Skin of body (tissue), 2 donors: ENCODE results near the gene PLS3. TPM values are rescaled to one million over a fixed set of nuclear protein-coding genes. Genes with fewer than 3 reads are reported as not detected.

Experiments used
- DNase-seq: peaks from one replicate; lab custom pipeline; 2025; lab: John Stamatoyannopoulos, UW
- total RNA-seq: library from RNA; depleted of rRNA; stranded (reverse); fragments of >200 nt; gene quantifications from one replicate; pipeline ENCODE4 v1.2.3, GENCODE V29; 2014

Gene PLS3
- total RNA-seq, 1 donor from 2014 or later: 137 TPM

DNA sequence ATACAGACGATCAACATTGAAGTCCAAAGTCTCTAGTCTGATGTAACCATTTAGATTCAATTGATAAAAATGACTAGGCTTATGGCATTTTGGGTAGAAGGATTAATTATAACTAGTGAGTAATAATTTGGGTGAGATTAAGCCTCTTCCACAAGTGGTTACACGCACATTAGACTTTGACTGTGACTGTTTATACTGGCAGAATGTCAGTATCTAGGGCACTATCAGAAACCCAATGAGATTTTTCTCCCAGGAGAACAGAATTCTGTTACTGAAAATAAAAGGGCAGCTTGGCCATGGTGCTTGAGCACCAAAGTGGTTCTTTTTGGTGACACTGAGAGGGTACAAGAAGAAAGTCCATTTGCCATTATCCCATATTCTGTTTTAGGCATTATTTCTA, 3.3 kb downstream of the PLS3 start:
- no peak for DNase-seq

DNA sequence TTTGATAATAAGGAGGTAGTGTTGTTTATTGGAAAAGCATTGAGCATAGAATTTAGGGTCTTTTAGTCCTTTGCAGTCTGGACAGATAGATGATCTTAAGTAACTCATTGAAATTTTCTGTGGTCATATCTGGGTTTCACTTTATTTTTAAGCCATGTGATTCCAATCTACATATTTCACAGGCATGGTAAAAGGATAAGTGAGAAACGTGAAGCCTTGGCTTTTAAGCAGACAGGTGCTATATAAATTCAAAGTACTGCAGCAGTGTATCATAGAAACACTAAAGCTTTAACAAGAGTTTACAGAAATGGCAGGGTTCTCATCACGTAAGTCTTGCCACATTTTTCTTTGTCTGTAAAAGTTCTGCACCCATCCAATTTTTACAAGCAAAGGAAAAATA, 4.9 kb downstream of the PLS3 start:
- DNase-seq: no peak

DNA sequence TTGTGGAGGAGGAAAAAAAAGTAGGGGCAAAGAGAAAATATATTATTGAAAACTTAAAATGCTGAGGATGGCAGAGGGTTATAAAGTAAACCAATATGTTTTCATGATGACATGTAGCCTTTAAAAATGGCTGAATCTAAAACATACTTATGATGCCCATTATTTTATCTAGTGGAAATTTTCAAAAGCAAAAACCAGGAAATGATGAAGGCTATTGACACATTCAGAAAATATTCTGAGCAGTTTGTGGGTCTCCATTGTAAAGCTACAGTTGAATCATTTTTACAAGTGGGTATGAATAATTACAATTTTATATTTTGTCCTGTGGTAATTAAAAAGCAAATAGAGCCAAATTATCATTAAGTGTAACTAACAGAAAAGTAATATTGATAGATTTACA, 10.7 kb downstream of the PLS3 start:
- DNase-seq: no peak

DNA sequence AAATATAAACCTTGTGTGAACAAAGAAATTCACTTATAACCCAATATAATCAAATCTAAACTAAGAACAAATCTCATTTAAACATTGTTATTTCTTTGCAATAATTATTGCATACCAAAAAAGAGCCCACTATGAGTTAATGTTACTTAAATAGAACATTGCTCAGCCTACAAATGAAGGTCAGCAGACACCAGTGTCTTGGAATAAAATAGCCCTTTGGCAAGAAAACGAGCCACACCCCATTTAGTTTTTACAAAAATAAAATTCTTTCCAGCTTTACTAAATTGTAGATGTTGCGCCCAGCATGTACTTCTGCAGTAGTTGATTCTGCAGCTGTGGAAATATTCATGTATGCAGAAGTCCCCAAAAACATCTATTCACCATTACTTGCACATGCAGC, 12.2 kb downstream of the PLS3 start:
- no peak for DNase-seq

DNA sequence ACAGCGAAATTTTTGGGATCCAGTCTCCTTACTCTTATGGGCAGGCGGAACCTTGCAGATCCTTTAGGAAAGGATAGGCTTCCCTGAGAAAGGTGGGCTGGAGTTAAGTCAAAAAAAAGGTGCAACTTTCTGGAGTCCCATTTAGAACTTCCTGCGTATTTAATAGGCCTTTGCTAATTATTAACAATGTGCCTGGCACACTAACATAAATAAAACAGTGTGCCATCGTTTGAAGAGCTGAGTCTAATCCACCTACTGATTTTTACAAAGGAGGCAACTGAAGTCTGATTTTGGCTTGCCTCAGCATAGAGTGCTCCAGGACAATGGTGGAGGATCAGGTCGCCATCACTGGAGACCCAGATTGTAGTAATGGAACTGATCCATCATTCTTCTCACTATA, 15.7 kb downstream of the PLS3 start:
- DNase-seq: no peak

DNA sequence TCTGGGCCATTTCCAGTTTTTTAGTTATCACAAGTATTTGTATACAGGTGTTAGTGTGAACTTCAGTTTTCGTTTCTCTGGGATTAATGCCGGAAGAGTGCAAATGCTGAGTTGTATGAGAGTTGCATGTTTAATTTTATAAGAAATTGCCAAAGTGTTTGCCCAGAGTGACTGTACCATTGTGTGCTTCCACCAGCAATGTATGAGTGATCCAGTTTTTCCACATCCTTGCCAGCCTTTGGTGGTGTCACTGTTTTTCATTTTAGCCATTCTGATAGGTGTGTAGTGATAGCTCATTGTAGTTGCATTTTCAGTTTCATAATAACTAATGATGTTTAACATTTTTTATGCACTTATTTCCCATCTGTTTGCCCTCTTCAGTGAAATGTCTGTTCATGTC, 18.4 kb downstream of the PLS3 start:
- no peak for DNase-seq

DNA sequence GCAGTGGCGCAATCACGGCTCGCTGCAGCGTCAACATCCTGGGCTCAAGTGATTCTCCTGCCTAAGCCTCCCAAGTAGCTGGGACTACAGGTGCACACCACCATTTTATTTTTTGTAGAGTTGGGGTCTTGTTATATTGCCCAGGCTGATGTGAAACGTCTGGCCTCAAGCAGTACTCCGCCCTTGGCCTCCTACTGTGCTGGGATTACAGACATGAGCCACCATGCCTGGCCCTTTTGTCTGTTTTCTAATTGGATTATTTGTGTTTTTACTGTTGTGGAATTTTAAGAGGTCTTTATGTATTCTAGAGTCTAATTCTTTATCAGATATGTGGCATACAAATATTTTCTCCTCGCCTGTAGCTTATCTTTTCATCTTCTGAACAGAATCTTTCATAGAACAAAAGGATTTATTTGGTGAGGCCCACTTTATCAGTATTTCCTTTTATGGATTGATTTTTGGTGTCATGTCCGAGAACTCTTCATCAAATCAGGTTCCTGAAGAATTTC, 18.9 kb downstream of the PLS3 start:
- no peak for DNase-seq

DNA sequence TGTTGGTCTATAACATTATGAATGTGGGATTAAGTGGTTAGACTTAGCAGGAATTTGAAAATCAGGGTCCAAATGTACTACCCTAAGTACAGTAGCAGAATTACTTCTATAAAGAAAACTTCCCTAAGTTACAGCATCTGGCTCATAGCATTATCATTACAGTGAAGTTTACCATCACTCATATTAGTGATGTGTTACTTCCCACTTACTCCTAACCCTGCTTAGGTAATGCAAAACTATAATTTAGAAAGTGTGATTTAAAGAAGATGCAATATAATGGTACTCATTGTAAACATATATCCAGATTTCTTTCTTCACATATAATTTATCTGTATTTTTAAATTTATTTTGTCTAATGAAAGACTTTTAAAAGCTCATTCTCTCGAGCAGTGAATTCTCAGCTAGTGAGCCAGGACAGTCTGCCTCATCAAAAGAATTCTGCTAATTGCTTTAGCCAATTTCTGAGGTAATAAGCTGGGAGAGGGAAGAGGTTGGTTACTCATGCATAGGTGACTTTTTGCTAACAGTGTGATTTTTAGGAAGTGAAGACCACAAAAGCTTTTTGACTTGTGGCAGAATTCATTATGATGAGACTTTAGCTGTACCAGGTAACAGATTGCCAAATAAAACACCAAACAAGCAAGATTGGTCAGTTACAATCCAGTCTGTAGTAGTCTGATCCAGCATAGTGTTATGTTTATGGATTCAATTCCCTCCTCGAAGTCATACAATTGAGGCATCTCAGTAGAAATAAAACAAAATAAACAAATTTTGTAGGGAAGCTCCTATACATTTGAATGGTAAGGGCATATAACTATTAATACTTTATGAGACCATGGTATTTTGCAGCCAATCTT, 21.0 kb downstream of the PLS3 start:
- DNase-seq: no peak

DNA sequence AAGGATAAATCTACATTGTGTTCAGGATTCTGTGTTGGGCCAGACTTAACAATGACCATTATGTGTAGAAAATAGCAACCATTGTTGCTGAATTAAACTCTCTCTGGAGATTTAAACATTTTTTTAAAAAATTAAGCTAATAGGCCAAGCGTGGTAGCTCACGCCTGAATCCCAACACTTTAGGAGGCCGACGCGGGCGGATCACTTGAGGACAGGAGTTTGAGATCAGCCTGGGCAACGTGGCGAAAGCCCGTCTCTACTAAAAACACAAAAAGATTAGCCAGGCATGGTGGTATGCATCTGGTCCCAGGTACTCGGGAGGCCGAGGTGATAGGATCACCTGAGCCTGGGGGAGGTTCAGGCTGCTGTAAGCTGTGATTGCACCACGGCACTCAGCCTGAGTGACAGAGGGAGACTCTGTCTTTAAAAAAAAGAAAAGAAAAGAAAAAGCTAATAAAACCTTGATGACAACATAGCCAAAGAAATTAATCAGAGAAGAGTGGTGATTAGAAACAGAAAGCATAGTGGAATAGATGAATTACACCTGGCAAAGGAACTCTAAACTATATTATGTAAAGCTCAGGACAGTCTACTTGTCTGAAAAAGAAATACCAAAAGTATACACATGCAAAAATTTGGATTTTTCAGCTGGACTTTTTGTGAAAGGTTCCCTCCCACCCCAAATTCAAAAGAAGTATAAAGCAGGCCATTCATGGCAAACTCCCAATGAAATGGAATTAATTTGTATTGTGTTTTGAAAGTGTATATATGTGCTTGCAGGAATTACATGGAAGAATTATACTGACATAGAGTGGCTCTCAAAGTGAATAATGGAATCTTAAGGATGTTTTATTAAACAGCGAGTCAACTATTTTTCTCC, 21.9 kb downstream of the PLS3 start:
- no peak for DNase-seq

DNA sequence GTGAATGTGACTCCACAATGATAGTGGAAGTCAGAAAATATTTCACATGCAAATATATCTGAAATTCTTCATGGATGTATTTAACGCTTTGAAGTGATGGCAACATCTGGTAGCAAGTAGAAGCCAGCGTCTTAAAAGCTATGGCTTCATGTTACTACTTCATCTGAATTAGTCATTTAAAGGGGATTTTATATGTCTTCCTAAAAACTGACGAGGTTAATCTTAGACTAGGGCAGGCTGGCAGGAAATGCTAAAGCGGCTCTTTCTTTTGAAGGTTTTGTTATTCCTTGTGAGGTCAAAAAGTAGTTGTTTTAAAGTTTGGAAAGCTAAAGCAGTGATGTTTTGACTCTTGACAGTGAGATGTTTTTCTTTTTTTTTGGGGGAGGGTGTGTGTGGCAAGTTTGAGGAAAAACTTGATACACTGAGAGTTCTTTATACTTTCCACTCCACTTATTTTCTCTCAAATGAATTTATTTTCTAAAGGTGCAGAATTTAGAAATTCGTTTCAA, 22.6 kb downstream of the PLS3 start:
- no peak for DNase-seq

DNA sequence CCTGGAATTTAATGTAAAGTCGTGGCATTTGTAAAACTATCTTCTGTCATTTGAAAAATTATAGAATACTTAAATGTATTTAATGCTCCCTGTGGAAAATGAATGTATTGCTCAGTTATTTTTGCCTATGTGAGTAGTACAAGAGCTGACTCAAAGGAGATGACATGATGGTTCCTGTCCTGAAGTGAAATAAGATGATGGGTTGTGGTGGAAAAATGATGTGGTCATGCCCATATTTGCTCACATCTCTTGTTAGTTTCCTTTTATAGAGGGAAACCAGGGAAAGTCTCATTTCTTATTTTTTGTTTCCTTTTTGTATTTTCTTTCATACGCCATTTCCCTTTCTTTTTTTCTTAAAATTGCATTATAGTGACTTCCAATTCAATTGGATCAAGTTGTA, 23.7 kb downstream of the PLS3 start:
- DNase-seq: no peak

DNA sequence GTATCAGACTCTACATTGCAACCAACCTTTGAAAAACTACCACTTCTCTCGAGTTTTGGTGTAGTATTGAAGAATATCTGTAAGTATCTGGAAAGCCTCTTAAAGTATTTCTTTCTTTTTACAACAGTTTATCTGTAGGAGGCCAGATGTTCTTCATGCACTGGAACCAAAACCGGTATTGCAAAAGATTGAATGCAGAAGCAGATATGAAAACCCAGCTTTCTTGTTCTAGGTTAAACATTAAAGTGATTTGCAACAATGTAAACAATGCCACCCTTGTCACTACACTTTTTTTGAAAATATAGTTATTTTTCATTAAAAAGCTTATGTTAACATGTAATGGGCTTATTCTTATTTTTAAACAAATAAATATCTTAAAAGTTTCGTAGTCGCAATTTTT, 27.2 kb downstream of the PLS3 start:
- no peak for DNase-seq

DNA sequence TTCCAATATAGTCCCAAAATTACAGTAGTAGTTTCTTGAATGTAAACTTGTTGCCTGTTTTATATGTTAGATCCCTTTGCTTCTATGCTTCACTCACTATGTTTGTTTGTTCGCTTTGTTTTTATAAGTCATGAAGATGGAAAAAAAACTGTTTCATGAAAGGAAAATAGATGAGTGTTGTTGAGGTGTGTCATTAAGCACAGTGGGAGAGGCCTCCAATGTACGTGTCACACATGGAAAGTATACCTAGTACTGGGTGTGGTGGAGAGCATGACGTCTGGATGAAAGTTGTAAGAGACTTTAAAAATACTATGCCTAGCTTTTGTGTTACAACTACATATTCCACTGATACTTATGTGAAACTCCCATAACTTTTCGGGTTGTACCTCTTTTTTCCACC, 28.4 kb downstream of the PLS3 start:
- no peak for DNase-seq

DNA sequence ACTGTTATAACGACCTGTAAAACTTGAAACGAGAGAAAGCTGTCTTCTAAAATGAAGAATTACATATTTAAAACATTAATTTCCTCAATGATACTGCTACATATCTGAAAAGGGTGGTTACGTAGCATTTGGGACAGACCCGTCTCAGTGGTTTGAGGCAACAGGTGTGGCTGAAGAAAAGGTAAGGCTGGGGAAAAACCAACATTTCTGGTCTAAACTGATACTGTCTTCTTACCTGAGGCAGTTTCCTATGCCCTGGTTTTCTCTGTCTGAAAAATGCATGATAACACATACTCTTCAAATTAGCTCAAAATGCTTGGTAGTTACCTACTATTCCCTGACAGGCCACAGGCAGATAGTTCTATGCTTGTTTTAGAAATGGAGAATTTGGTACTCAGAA, 30.4 kb downstream of the PLS3 start:
- DNase-seq: no peak

DNA sequence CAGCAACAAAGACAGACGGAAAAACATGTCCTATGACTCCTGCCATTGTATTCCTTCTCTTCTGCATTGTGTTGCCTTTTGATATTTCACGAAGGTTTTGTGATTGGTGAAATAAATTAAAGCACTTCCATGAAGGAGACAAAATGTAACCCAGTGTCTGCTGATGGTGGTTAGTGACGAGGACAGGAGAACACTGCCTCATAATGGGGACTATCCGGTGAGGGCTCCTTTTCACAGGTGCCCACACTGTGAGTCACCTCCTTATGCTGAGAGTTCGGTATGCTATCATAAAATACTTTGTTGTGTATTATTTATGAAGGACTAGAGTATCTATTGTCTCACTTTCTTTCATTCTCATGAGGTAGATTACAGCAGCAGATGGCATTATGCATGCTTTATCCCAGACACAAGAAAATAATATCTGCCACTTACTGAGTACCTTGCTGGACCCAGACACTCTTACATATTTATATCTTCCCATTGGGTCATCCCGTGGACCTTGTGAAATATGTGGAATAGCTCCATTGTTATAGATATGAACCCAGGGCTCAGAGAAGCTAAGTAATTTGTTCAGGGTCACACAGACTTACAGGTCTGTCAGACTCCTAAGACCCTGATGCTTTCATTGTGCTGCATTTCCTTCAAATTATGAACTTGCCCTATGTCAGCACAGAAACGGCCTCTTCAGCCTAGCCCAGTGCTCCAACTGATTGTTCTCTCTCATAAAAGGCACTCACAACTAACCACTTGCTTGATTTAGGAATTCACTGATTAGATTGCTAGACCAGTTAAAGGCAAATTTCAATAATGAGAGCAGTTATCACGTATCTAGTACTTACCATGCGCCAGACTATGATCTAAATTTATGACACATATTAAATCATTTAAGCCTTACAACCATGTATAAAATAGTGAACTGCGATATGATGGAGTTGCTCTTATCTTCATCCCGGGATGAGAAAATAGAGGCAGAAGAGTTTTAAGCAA, 31.2 kb downstream of the PLS3 start:
- no peak for DNase-seq

DNA sequence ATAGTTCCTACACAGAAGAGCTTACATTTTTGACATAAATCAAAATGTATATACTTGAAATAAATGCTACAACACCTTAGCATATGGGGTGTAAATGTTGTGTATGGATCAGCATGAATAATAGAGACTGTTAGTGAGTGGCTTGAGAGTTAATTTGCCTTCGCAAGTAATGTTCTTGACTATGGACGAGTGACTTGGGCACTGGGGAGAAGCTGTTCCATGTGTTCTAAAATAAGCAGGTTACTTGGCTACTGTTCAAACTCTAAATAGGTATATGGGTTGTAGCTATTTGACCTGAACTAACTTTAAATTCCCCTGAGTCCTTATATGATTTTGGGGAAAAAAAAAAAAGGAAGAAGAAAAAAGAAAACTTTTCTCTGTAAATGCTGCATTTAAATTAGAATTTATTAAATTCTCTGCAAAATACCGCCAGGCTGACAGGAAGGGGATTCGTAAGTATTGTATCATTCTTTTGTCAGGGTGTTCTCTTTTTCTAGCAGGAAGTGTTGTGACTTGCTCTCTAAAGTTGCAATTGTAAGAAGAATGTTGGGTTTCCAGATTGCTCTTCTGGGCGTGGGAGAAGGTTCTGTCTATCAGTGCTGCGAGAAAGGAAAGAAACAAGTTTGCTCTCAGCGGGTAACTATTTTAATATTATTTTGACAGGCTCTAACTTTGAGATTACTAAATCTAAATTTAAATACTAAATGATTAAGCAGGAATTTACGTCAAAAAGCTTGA, 32.2 kb downstream of the PLS3 start:
- DNase-seq: no peak

DNA sequence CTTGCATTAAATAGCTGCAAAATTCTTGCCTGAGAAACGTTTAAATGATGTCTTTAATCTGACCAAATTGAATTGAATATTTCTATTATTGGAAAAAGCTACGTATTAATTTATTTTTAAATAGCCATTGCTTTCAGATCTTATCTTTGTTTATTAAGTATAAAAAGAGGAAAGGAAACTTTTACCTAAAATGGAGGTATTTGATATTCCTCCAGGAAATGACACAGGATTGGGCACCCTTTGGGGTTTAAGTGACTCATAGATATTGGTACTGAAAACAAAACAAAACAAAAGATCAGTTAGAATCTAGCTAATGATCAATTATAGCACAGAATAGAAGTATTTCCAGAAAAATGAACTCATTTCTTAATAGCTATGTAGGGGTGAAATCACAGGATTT, 34.1 kb downstream of the PLS3 start:
- DNase-seq: no peak

DNA sequence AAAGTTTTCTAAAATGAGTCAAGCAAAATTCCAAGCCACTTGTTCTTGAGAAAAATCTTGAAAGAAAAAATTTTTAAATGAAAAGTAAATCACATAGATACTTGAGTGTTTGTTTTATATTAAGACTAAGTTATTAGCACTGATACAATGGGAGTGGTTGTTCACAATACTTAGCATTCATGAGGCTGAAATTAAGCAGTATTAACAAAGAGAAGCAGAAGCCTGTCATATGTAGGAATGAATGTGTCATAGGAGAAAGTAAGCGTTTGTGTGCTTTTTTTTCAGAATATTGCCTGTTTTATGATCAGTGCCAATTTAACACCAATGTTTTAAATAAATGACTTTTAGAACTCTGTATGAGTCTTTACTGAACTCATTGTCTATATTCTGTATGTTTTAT, 37.6 kb downstream of the PLS3 start:
- DNase-seq: no peak

DNA sequence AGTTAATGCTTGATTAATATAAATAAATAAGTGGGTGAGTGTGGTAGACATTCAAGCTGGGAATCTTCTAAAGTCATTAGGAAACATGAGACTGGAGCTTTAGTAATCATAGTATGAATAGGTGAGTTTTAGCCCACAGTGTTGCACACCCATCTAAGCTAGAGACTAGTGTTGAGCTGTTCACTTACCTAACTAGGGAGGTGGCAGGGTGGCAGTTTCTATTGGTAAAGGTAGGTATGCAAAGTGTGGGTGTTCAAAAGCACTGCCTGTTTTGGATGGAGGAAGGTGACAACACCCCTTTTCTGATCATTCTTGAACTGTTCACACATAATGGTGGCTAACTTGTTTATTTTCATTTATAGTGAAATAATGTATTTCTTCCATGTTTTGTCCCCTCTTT, 41.3 kb downstream of the PLS3 start:
- no peak for DNase-seq

DNA sequence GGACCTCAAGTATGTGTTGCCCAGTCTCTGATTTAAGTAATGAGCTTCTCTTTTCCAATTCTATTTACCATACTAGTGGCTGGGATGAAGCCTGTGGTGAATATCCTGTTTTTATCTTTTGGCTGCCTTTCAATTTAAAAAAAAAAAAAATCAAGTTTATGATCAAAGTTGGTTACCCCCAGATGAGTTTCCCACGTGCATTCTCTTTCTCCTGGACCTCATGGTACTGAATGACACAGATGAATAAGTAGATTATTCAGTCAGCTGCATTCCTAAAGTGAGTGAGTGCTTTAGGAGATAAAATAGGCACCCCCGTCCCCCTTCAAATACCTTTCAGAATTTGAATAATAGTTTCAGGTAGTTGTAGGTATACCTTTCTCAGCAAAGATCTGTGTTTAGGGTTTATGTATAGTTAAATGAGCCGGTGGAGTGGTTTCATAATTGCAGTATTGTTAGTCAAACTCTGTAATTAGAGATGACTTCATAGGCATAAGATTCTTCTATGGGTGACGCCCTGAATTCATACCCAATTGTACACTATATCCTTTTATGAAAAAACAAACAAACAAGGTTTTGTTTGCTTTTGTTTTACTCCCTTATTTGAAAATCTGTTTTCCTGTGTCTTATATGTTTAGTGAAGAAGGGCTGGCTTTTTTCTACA, 41.9 kb downstream of the PLS3 start:
- DNase-seq: no peak
